Hematopoietic multipotent progenitor cell treated with erythropoietin and hydrocortisone succinate and interleukin-3 and kit ligand, for 6 days (in vitro differentiated cells): ENCODE results near the gene C11orf71.

Experiments
- DNase-seq: peaks from one replicate; pipeline ENCODE4 v3.0.0-alpha.2; 2015

The C11orf71 gene

GRCh38 chr11:114354076-114354475, 46.2 kb downstream of the C11orf71 start:
- no peak for DNase-seq

GRCh38 chr11:114353443-114353842, 46.9 kb downstream of the C11orf71 start:
- no peak for DNase-seq

- DNase-seq = no peak
Measured at GRCh38 chr11:114350022-114350421, 50.3 kb downstream of the C11orf71 start.
